BJ (cell line): Measurements from ENCODE around the gene TMEM235. TPM values are rescaled to one million over a fixed set of nuclear protein-coding genes. Genes with fewer than 3 reads are reported as not detected.

Experiments used
- CTCF ChIA-PET: fragments of 350-600 bp; formaldehyde crosslinking; extraction: SDS; loops from one replicate; lab custom pipeline; 2021; ENCODE audit warnings: antibody characterized with exemption, inconsistent platforms; lab: Yijun Ruan, JAX
- POLR2A ChIA-PET: fragments of 300-600 bp; sonication (Branson Sonifier 250); formaldehyde crosslinking; extraction: SDS; loops from one replicate; lab custom pipeline; 2021; ENCODE audit warnings: antibody characterized with exemption; lab: Charles Lee
- DNase-seq: peaks from one replicate; pipeline ENCODE4 v3.0.0-alpha.2; 2011; ENCODE audit warnings: low read depth
- H3K27me3 ChIP-seq: 2 replicates; pipeline ENCODE4 v1.6.0; 2011; ENCODE audit warnings: low read length; ENCODE audit not compliant: control insufficient read depth, insufficient read depth
- H3K36me3 ChIP-seq: 2 replicates; pipeline ENCODE4 v1.5.1; 2011; ENCODE audit warnings: low read length; ENCODE audit not compliant: control insufficient read depth, insufficient read depth
- H3K4me3 ChIP-seq: 2 replicates; pipeline ENCODE4 v1.5.1; 2011; ENCODE audit warnings: low read depth, mild to moderate bottlenecking, control low read depth, low read length
- polyA plus RNA-seq: library from polyadenylated mRNA; depleted of rRNA; stranded (reverse); fragments of >200 nt; gene quantifications from 2 replicates; pipeline ENCODE4 v1.2.3, GENCODE V29; 2011
- TF ChIP-seq, protein P1 (sequence below): IDR thresholded peaks from 2 replicates; pipeline ENCODE4 v1.5.1; 2011; ENCODE audit warnings: low read depth, mild to moderate bottlenecking, control low read depth, inconsistent platforms, low read length, moderate library complexity; ENCODE audit not compliant: insufficient read depth

Gene TMEM235
- polyA plus RNA-seq, 1 experiment, result not detected

GRCh38 chr17:78184868-78185267, 46.6 kb upstream of the TMEM235 start:
- ChIA-PET POLR2A (no interaction called here), CTCF (interaction anchor here (0.7 to 3.7 kb wide), 4 partner anchors 9 to 72 kb away, joined by 3 to 35 read pairs (median 6); no protein-coding TSS in a partner anchor)
- no peaks in the 10 kb centered on the region for H3K27me3 ChIP-seq
- no peak overlapping the region for H3K4me3 ChIP-seq
- H3K36me3 ChIP-seq, result no peaks in the 10 kb centered on the region
- DNase-seq, result no peak
- TF ChIP-seq, protein P1, sequence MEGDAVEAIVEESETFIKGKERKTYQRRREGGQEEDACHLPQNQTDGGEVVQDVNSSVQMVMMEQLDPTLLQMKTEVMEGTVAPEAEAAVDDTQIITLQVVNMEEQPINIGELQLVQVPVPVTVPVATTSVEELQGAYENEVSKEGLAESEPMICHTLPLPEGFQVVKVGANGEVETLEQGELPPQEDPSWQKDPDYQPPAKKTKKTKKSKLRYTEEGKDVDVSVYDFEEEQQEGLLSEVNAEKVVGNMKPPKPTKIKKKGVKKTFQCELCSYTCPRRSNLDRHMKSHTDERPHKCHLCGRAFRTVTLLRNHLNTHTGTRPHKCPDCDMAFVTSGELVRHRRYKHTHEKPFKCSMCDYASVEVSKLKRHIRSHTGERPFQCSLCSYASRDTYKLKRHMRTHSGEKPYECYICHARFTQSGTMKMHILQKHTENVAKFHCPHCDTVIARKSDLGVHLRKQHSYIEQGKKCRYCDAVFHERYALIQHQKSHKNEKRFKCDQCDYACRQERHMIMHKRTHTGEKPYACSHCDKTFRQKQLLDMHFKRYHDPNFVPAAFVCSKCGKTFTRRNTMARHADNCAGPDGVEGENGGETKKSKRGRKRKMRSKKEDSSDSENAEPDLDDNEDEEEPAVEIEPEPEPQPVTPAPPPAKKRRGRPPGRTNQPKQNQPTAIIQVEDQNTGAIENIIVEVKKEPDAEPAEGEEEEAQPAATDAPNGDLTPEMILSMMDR, result no peak

- no peak for DNase-seq
- peaks cover 2% of the 10 kb centered on the region; the same call in 1 of the 2 replicates for H3K36me3 ChIP-seq
- H3K4me3 ChIP-seq, result peak overlapping the region; percentile 56
- CTCF ChIA-PET, result interaction anchor here (0.6 to 3.7 kb wide), 9 partner anchors 10 to 236 kb away, joined by 3 to 35 read pairs (median 4); no protein-coding TSS in a partner anchor
- H3K27me3 ChIP-seq, result no peaks in the 10 kb centered on the region
- TF ChIP-seq, protein P1, result no peak
- POLR2A ChIA-PET, result no interaction called here
These were observed 45.3 kb upstream of the TMEM235 start for GRCh38 chr17:78185981-78186691.

GRCh38 chr17:78186692-78187595, 44.5 kb upstream of the TMEM235 start, which contains the start of the genes AFMID and TK1:
TSS of gene AFMID (plus strand) at chr17:78187362. CDS start at chr17:78187371, 9 bp downstream.
TSS of gene TK1 (minus strand) at chr17:78187052. CDS start at chr17:78186994, 58 bp downstream.
- TF ChIP-seq, protein P1, result peak; percentile 91
- peaks cover 3% of the 10 kb centered on the region; the same call in 1 of the 2 replicates for H3K36me3 ChIP-seq
- POLR2A ChIA-PET, result interaction anchor here (0.6 kb wide), 1 partner anchor 229 kb away, joined by 21 read pairs; the partner anchor contains the start of gene TNRC6C
- DNase-seq, result peak; percentile 78
- H3K4me3 ChIP-seq, result peak within 1 kb of the TSS; percentile 63
- CTCF ChIA-PET, result interaction anchor here (0.9 to 3.7 kb wide), 8 partner anchors 11 to 235 kb away, joined by 3 to 35 read pairs (median 5); no protein-coding TSS in a partner anchor
- H3K27me3 ChIP-seq, result no peaks in the 10 kb centered on the region

DNA sequence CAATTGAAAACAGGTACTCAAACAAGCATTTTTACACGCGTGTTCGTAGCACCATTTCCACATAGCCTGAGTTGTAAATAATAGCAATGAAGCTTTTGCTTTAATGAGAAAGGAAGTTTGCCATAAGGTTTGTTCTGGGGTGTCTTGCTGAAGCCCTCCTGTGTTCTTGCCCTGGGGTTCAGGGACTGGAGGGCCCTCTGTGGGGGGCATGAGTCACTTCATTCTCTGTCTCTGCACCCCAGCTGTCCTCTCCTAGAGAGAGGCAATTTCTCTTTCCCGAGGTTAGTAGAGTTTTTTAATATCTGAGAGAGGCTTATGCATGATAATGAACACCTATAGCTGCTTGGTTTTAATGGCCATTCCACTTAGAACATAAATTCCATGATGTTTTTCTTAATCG, 34.7 kb upstream of the TMEM235 start:
- no peaks in the 10 kb centered on the region for H3K27me3 ChIP-seq
- no peak for DNase-seq
- TF ChIP-seq, protein P1, result no peak
- ChIA-PET POLR2A (no interaction called here), CTCF (no interaction called here)
- H3K36me3 ChIP-seq, result peaks cover 2% of the 10 kb centered on the region; the same call in 1 of the 2 replicates
- no peak overlapping the region for H3K4me3 ChIP-seq
